ENCODE results near the gene XPOT.

XPOT gene

GRCh38 chr12:64469455-64470142, 65.4 kb downstream of the XPOT start:
- DNase-seq (ENCODE audit: low read depth), result no peak

GRCh38 chr12:64470495-64470894, 66.3 kb downstream of the XPOT start:
- no peak for DNase-seq (ENCODE audit: low read depth)

GRCh38 chr12:64473176-64473575, 69.0 kb downstream of the XPOT start:
- no peak for DNase-seq (ENCODE audit: low read depth)

GRCh38 chr12:64475518-64475917, 71.3 kb downstream of the XPOT start:
- DNase-seq (ENCODE audit: low read depth), result no peak

GRCh38 chr12:64476844-64477243, 72.7 kb downstream of the XPOT start:
- DNase-seq (ENCODE audit: low read depth), result no peak

GRCh38 chr12:64478661-64479060, 74.5 kb downstream of the XPOT start:
- no peak for DNase-seq (ENCODE audit: low read depth)

GRCh38 chr12:64480148-64480547, 76.0 kb downstream of the XPOT start:
- DNase-seq (ENCODE audit: low read depth), result no peak

GRCh38 chr12:64486657-64487056, 82.5 kb downstream of the XPOT start:
- no peak for DNase-seq (ENCODE audit: low read depth)

- DNase-seq (ENCODE audit: low read depth), result no peak
These were observed 87.5 kb downstream of the XPOT start for GRCh38 chr12:64491718-64492117.

- no peak for DNase-seq (ENCODE audit: low read depth)
These were observed 89.3 kb downstream of the XPOT start for GRCh38 chr12:64493513-64493912.

- DNase-seq (ENCODE audit: low read depth), result no peak
These were observed 91.0 kb downstream of the XPOT start for GRCh38 chr12:64494998-64495729.

GRCh38 chr12:64496839-64497400, 92.7 kb downstream of the XPOT start:
- no peak for DNase-seq (ENCODE audit: low read depth)

GRCh38 chr12:64497484-64497883, 93.3 kb downstream of the XPOT start:
- no peak for DNase-seq (ENCODE audit: low read depth)

- no peak for DNase-seq (ENCODE audit: low read depth)
These were observed 93.7 kb downstream of the XPOT start for GRCh38 chr12:64497903-64498302.

- DNase-seq (ENCODE audit: low read depth), result no peak
These were observed 96.2 kb downstream of the XPOT start for GRCh38 chr12:64500394-64500793.
